Inflammatory macrophage treated with lipopolysaccharide for 4 hours (primary cell): Measurements from ENCODE around the gene CMTM8.

ENCODE experiments used
- DNase-seq: peaks from one replicate; pipeline ENCODE4 v3.0.0-alpha.2; 2020

CMTM8 gene

DNA sequence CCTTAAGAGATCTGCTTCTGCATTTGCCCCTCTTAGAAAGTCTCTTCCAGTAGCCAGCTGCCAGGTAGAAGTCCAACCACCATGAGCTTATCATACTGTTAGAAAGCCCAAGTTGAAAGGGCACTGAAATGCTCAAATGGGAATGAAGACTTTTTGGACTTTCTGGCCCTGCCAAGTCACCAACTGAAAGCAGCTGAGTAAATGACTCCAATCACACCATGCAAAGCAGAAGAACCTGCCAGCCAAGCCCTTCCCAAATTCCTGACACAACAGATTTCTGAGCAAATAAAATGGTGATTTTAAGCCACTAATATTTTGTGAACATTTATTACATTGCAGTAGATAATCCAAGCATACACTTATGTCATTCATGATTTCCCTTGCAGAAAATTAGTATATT lies 2.1 kb upstream of the CMTM8 start:
- DNase-seq, result no peak

DNA sequence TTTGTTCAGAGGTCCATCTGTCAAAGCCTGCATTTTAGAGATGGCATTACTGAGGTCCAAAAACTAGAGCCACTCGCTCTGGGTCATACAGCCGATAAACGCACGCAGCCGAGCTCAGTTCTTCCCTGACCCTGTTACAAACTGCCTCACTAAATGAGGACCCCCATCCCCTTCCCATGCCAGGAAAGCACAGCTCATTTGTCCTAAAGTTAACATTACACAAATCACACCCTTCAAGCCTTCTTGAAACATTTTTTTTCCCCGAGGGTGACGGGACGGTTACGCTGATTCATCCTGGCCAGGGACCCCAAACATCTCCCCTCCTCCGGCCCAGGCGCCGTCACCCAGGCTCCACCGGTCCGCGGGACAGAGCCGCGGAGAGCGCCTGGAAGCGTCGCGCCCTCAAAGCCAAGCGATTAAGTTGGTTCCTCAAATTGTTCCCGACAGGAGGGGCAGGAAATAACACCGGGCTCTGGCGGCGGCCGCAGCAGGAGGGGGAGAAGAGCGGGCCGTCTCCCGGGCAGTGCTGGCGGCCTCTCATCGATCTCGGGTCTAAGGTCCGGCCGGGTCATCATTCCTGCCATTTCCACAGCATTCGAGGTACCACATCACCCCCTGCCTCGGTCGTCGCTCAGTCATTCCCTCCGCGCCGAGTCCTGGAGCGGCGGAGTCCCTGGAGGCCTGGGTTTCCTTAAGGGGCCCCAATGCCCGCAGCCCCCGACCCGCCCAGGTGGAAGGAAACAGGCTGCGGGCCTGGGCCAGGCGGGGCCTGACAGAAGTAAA lies 619 bp upstream of the CMTM8 start:
- DNase-seq, result peak; percentile 33

DNA sequence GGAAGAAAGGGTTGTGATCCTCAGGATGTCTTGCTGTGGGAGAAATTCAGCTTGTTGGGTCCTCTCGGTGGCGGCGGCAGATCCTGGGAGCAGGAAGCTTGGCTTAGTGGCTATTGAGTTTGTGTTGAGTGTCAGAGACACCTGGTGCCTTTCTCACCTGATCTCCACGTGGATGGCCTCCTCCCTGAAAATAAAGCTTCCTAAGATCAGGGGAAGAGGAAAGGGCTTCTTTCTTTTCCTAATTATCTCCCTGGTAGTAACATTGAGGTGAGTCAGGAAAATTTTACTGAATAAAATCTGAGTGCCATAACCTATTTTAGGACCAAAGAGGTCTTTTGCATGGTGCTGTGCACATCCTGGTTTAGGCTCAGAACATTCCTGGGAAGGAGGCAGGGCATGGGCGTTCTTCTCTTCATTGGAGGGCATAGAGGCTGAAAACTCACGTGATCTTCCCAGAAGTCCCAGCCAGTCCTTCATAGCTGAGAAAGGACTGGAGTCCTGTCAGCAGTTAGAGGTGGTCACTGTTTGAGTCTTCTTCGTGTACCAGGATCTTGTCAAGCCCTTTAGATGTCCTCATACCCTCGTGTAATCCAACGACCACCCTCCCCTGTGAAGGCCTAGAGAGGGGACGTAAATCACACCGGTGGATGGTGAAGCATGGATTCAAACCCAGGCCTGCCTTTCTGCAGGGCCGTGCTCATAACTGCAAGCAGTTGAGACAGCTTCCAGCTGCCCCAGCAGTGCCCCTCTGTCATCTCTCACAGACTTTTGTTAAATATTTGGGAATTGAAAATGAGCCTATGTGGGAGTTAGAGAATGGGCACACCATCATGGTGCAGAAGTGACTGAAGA lies 1.1 kb downstream of the CMTM8 start:
- no peak for DNase-seq

DNA sequence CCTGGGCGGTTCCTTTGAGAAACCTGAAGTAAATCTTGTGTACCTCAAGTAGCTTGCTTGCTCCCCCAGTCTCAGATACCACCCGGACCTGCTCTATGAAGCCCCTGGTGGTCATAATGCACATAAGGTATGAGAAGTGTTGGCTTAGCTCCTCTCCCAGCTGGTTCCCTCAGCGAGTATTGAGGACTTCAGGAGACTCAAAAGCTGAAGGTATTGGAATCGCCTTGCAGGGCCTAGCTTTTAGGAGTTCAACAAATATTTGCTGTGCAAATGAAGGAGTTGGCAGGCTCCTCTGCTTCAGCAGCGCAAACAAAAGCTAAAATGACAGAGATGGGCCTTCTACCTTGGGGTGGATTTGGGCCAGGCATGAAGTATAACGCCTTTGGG lies 1.7 kb downstream of the CMTM8 start:
- DNase-seq, result no peak

DNA sequence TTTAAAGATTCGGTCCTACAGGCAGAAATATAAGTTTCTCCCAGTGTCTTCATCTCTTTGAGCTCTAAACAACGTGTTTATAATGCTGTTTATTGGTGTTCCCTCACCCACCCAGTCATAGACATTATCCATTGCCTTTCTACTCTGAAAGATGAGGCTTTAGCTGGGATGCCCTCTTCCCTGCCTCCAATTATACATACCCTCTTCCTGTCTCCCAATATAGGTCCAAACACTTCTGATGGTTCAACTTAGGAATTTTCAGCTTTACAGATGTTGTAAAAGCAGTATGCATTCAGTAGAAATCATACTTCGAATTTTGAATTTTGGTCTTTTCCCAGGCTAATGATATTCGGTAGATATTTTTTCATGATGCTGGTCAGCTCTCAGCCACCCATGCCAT lies 2.6 kb downstream of the CMTM8 start:
- no peak for DNase-seq

DNA sequence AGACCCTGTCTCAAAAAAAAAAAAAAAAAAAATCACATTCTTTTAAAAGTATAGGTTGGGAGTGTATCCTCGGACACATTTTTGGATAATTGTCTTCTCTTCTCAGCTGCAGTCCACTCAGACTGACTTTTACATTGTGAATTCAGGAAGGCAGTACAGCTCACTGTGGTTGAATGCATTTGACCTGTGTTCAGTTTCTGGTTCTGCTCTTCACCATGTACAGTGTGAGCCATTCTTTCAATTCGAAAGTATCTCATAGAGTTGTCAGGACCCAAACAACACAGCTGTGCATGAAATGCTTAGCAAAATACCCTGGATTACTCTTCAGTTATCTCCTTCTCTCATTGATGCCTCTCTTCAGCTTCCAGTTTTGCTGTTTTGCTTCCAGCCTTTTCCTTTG lies 5.0 kb downstream of the CMTM8 start:
- no peak for DNase-seq

DNA sequence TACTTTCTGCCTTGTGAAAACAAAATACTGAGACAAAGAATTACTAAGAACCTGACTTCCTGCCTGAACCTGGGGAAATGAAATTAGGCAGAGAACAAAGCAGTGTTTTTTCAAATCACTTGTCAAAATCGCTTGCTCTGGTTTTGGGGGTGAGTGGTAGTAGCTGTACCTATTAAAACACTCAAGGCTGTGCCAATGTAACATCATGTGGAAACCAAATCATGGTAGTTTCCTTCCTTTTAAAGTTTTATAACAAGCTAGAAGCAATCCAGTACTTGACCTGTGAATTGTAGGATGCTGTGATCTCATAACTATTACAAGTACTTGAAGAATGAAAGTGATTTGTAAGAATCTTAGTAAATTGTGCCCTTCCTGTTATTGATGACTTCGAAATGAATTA lies 6.7 kb downstream of the CMTM8 start:
- no peak for DNase-seq

DNA sequence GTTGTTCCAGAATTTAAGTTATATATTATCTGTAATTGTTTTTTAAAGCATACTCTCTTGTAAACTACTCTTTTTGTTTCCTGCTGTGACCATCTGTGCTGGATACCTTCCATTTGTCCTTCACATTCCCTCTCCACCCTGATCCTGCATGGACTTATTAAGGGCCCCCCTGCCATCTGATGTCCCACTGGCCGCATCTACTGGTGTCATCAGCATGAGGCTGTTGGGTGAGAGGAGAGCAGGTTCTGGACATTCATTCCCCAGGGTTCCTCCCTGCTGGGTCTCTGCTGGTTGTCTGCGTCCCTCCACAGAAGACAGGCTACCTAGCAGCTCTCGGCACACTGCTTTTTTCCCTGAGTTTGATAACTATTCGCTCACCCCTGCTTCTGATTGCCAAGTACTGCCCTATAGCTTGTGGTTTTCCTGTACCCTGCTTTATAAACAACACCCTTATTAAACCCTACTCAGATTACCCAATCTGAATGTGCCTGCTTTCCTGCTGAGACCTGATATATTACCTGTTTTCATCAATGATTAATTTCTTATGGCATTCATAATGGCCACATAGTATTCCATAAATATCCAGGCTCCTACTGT lies 7.7 kb downstream of the CMTM8 start:
- no peak for DNase-seq

DNA sequence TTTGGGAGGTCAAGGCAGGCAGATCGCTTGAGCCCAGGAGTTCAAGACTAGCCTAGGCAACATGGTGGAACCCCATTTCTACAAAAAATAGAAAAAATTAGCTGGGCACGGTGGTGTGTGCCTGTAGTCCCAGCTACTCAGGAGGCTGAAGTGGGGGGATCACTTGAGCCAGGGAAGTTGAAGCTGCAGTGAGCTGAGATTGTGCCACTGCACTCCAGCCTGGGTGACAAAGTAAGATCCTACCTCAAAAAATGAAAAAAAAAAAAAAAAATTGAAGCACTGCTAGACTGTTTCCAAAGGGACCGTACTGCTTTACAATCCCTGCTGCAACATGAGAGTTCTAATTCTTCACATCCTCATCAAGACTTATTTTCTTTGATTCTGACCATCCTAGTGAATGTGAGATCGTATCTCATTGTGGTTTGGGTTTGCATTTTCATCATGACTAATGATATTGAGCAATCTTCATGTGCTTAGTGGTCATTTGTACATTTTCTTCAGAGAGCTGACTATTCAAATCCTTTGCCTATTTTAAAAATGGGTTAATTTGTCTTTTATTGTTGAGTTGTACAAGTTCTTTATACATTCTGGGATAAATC lies 10.8 kb downstream of the CMTM8 start:
- peak; percentile 82 for DNase-seq

DNA sequence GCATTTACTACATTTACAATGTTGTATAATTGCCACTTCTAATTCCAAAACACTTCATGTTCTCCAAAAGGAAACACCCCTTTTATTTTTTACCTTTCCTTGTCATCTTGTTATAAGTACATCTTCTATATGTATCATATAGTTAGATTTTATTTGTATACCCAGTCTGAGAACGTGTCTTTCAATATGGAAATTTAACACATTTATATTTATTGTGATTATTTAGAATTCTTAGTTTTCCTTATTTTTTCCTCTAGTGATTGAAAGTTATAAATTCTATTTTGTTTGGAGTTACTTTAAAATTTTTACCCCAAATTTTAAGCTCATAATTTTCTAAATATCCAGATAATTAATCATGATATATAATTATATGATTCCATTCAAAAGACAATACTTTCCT lies 15.8 kb downstream of the CMTM8 start:
- no peak for DNase-seq

DNA sequence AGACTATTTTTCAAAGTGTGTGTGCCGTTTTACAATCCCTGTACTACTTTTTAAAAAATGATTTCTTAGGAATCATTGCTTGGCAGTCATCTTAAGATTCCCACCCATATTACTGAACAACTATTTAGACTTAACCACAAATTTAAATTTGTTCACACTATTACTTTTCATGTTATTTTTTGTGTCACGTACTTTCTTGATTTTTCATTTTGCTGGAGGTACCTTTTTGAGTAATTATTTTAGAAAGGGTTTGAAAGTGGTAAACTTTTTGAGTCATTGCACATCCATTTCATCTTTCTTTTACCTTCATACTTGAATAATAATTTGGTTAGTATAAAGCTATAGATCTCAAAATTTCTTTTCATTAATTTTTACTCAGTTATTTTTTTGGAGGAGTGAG lies 16.9 kb downstream of the CMTM8 start:
- no peak for DNase-seq

DNA sequence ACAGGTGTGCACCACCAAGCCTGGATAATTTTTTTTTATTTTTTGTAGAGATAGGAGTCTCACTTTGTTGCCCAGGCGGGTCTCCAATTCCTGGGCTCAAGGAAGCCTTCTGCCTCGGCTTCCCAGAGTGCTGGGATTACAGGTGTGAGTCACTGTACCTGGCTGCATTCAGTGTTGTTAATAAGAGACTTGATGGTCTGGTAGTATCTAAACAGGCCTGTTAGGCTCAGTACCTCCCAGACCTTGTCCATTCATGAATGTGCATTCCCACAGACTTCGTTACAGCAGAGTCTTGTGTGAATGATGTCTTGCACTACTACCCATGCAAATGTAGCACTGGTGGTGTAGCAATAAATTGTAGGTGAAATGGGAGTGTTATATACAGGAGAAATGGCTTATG lies 17.7 kb downstream of the CMTM8 start:
- DNase-seq, result no peak

DNA sequence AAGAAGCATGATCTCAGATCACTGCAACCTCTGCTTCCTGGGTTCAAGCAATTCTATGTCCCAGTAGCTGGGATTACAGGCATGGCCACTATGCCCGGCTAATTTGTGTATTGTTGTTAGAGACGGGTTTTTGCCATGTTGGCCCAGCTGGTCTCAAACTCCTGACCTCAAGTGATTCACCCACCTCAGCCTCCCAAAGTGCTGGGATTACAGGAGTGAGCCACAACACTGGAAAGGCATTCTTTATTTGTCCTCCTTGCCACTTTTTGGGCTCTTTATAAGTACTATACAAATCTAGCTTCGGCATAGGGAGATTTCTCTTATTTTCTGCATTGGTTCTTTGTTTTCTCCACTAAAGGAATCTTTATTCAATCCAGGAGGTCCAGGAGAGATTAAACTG lies 18.6 kb downstream of the CMTM8 start:
- no peak for DNase-seq

DNA sequence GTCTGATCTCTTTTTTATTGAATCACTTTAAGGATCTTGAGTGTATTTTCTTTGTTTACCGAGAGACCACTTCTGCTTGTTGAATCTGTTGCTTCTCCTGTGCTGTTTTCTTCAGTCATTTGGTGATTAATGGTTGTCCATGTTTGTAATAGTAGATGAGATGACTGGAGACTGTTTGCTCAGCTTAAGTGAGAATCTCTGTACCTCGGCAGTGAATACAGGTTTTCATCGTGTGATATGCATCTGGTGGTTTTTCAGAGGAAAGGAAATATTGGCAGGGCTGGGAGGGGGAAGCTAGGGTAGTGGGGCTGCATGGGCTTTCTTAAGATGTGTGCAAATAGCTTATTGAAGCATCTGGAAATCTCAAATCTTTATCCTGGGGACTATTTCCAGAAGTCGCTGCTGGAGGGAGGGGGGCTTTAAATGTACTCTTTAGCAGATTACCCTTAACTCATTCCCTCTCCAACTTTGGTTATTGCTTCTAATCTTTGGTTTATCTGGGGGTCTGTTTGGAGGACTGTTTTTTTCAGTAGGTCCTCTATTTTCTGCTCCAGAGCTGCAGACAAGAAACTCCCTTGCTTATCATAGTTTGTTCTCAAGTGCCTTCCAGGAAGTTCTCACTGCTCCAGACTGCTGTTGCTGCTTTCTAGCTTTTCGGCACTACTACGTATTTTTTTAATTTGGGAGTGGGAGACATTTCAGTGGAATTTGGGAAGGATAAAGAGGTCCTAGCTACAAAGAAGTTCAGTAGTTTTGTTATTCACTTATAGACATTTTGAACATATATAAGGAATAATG lies 19.4 kb downstream of the CMTM8 start:
- no peak for DNase-seq

DNA sequence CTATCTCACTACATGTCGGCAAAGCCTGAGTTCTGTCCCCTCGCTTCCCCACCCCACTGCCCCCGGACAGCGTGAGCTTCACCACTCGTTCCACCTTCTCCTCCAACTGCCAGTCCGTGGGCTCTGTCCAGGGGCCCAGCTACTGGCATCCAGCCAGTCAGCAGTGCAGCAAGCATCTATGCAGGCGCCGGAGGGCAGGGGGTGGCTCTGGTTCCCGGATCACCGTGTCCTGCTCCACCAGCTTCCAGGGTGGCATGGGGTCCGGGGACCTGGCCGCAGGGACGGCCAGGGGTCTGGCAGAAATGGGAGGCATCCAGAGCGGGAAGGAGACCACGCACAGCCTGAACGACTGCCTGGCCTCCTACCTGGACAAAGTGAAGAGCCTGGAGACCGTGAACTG lies 20.4 kb downstream of the CMTM8 start:
- DNase-seq, result no peak

DNA sequence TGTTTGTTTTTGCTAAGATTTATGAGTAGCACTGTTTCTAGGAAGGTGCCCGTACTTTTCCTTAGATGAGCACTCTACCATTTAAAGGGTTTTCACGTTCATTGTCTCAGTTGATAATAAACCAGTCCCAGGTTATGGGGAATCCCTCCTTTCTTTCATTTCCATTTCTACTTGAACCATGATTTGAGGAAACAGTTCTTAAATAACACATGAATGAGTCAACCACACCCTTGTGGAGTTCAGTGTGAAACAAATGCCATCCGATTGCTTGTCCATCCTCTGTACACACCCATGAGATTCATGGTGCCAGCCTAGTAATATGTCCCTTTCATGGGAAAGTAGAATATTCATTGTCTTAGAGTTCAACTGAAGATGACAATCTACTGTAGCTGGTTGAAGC lies 23.1 kb downstream of the CMTM8 start:
- DNase-seq, result no peak

DNA sequence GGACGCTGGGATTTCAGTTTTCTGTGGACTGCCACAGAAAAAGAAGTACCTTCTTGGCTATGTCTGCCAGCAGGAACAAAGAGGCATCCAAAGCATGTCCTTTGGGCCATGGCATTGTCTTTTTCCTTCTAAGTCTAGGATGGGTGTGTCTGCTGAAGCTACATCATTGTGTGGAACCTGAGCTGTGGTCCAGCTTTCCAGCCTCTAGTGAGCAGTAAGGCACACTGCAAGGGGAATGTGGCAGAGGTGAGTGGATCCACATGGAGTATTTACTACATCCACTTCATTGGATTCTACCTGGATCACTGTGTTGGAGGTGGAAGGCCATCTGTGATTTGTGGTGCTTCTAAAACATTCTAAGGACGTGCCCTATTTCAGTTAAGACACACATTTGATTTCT lies 23.7 kb downstream of the CMTM8 start:
- no peak for DNase-seq

DNA sequence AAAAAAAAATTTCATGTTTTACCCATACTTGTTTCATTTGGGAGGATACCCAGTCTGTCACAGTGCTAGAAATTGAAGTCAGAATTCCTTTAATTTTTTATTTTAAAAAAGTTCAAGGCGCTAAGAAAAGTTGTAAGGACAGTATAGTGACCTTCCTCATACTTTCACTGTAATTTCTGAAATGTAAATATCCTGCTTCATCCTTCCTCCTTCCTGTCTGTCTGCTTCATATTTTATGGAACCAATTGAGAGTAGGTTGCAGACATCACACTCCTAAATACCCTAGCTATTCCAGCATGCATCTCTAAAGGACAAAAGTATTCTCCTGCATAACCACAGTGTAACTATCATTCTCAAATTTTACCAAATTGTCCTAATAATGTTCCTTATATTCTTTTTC lies 35.8 kb downstream of the CMTM8 start:
- no peak for DNase-seq

DNA sequence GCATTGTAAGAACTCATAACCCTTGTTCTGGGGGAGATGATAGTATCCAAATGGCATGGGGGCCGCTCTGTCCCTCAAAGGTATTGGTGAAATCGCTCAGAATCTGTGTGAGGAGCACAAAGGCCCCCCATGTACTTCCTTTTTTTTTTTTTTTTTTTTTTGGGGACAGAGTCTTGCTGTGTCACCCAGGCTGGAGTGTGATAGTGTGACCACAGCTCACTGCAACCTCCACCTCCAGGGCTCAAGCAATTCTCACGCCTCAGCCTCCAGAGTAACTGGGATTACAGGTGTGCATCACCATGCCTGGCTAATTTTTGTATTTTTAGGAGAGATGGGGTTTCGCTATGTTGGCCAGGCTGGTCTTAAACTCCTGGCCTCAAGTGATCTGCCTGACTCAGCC lies 37.0 kb downstream of the CMTM8 start:
- no peak for DNase-seq

DNA sequence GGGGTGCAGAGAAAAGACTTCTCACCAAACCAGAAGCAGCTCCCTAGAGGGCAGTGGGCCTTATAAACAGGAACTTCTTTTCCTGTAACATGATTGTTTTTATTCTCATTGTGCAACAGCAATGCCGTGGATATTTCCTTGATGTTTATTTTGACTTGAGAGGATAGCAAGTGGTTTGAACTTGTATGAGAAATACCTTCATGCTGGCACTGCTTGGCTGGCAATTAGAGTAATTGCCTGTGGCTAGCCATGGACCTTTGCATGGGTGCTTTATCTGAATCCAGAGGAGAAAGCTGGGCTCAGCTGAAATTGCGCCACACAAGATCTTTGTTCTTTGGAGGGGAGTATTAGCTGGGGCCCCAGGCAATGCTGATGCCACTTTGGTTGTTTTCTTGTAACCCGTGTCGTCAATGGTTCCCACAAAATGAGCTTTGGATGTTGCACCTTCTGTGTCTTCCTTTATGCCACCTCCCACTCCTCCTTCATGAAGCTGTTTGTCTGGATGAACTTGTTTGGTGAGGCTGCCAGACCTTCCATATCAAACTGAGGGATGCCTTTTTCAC lies 37.9 kb downstream of the CMTM8 start:
- peak; percentile 23 for DNase-seq

DNA sequence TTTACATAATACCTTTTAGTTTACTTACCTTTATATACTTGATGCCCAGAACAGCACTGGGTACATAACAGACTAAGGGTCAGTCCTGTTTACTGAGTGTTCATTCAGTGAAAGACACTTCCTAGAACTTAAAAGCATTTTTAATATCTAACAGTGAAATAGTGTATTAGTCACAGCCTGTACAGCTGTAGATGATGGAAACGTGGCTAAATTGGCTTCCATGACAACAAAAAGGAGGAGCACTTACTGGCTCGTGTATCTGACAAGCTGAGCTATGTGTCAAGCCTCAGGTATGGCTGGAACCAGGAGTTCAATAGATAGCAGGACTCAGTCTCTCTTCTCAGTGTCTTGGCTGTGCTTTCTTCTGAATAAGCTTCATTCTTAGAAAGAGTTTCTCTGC lies 40.2 kb downstream of the CMTM8 start:
- DNase-seq, result no peak

DNA sequence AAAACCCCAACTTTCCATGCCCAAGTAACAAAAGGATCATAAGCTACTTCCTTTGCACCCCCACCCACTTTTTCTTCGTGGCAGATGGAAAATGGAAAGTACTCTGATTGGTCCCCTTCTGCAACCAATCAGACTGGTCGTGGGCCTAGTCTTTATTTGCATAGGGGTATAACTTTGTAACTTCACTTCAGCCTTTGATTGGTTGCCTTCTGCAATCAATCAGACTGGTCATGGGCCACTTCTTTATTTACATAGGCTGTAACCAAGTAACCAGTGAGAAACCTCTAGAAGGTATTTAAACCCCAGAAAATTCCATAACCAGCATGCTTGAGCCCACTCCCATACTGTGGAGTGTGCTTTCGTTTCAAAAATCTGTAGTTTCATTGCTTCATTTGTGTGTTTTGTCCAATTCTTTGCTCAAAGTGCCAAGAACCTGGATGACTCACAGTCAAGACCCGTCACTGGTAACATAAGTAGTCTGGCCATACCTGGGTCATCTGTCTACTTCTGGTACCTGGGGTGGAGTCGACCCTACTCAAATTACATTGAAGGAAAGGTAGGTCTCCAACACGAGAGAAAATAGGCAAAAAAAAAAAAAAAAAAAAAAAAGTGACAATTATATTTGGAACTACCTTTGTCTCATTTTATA lies 41.9 kb downstream of the CMTM8 start:
- DNase-seq, result no peak
